H1 (cell line): ENCODE results near the gene KIR3DL2. TPM values are rescaled to one million over a fixed set of nuclear protein-coding genes. Genes with fewer than 3 reads are reported as not detected.

ENCODE experiments used
- CTCF ChIA-PET: fragments of 300-600 bp; sonication (Branson Sonifier 250); formaldehyde crosslinking; loops from one replicate; lab custom pipeline; 2021; ENCODE audit not compliant: partially characterized antibody; lab: Charles Lee
- POLR2A ChIA-PET: fragments of 300-600 bp; sonication (Branson Sonifier 250); formaldehyde crosslinking; loops from one replicate; lab custom pipeline; 2021; ENCODE audit warnings: inconsistent platforms; ENCODE audit not compliant: partially characterized antibody; lab: Charles Lee
- DNase-seq, 2 experiments: peaks; one replicate each; pipeline versions ENCODE4 v3.0.0 to v3.0.0-alpha.2; 2010 to 2022; ENCODE audit warnings: low spot score in 2 of 2, low read depth in 1 of 2, mixed read lengths in 1 of 2
- FAIRE-seq: peaks from 2 replicates; lab custom pipeline; 2011; peaks lifted over from hg19 to GRCh38; lab: Jason Lieb, UNC
- H2AFZ ChIP-seq: 2 replicates; pipeline ENCODE4 v1.8.1; 2012; ENCODE audit warnings: low read length, inconsistent platforms
- H2AK5ac ChIP-seq: 2 replicates; pipeline ENCODE4 v1.6.1; 2013; ENCODE audit warnings: low read depth, low read length
- H2BK120ac ChIP-seq: replicated peaks from 2 replicates; pipeline ENCODE3; 2013; ENCODE audit warnings: low read depth, low read length, inconsistent platforms
- H2BK12ac ChIP-seq: 2 replicates; pipeline ENCODE4 v1.6.1; 2013; ENCODE audit warnings: low read depth, low read length
- H2BK15ac ChIP-seq: 2 replicates; pipeline ENCODE4 v1.6.1; 2013; ENCODE audit warnings: low read length
- H2BK20ac ChIP-seq: 2 replicates; pipeline ENCODE4 v1.6.1; 2013; ENCODE audit warnings: low read length
- H2BK5ac ChIP-seq: 2 replicates; pipeline ENCODE4 v1.6.1; 2013; ENCODE audit warnings: low read depth, low read length
- H3K14ac ChIP-seq: 2 replicates; pipeline ENCODE4 v1.6.1; 2013; ENCODE audit warnings: inconsistent platforms; ENCODE audit not compliant: insufficient read length
- H3K18ac ChIP-seq: 2 replicates; pipeline ENCODE4 v1.6.1; 2013; ENCODE audit warnings: low read length; ENCODE audit errors: extremely low read depth
- H3K23ac ChIP-seq: 2 replicates; pipeline ENCODE4 v1.6.1; 2013; ENCODE audit warnings: inconsistent platforms; ENCODE audit not compliant: insufficient read length
- H3K23me2 ChIP-seq: 2 replicates; pipeline ENCODE4 v1.6.1; 2013; ENCODE audit warnings: low read depth, low read length
- H3K27ac ChIP-seq: 2 replicates; pipeline ENCODE4 v1.6.1; 2011; ENCODE audit warnings: low read depth, low read length, inconsistent platforms
- H3K27me3 ChIP-seq, 4 experiments: replicated peaks in 1 of 4; 1 replicate in 1 of 4; 2 replicates in 3 of 4; pipeline versions ENCODE4 v1.6.1 to v1.8.1; 2011 to 2013; ENCODE audit warnings: low read length in 3 of 4, mild to moderate bottlenecking in 3 of 4, inconsistent platforms in 2 of 4, mixed read lengths in 2 of 4, moderate library complexity in 1 of 4; ENCODE audit not compliant: control insufficient read depth in 3 of 4, insufficient read depth in 3 of 4; ENCODE audit errors: extremely low read depth in 1 of 4
- H3K36me3 ChIP-seq, 4 experiments: 2 replicates each; pipeline versions ENCODE4 v1.6.1 to v1.8.1; 2011 to 2013; ENCODE audit warnings: mild to moderate bottlenecking in 4 of 4, low read length in 3 of 4, moderate library complexity in 2 of 4, control low read depth in 1 of 4, inconsistent platforms in 1 of 4; ENCODE audit not compliant: insufficient read depth in 4 of 4, control insufficient read depth in 2 of 4
- H3K4ac ChIP-seq: replicated peaks from 2 replicates; pipeline ENCODE3; 2013; ENCODE audit warnings: low read length, low read depth, mixed read lengths, inconsistent platforms; ENCODE audit not compliant: insufficient read length
- H3K4me1 ChIP-seq, 4 experiments: replicated peaks in 1 of 4; 1 replicate in 1 of 4; 2 replicates in 3 of 4; pipeline versions ENCODE4 v1.6.1 to v1.8.1; 2011 to 2013; ENCODE audit warnings: low read length in 3 of 4, inconsistent platforms in 2 of 4, mixed read lengths in 1 of 4; ENCODE audit not compliant: insufficient read depth in 4 of 4, control insufficient read depth in 3 of 4
- H3K4me2 ChIP-seq, 2 experiments: 2 replicates each; pipeline versions ENCODE4 v1.6.1 to v1.8.1; 2011 to 2013; ENCODE audit warnings: low read depth in 2 of 2, low read length in 2 of 2, control low read depth in 1 of 2, inconsistent platforms in 1 of 2, mild to moderate bottlenecking in 1 of 2; ENCODE audit not compliant: insufficient read depth in 1 of 2
- H3K4me3 ChIP-seq, 4 experiments: fragments of 200-600, 300-600 bp in 1 of 4; sonication (generic), shearing (Covaris generic), sonication (Bioruptor Twin) in 1 of 4; 2 replicates each; pipeline versions ENCODE4 v1.5.1 to v1.8.1; 2011 to 2016; ENCODE audit warnings: low read length in 4 of 4, low read depth in 3 of 4, control low read depth in 2 of 4, inconsistent platforms in 2 of 4, mild to moderate bottlenecking in 2 of 4, mixed read lengths in 1 of 4, moderate library complexity in 1 of 4; ENCODE audit not compliant: insufficient read depth in 2 of 4; ENCODE audit errors: extremely low read depth in 1 of 4
- H3K56ac ChIP-seq: replicated peaks from 2 replicates; pipeline ENCODE3; 2013; ENCODE audit warnings: low read depth, mild to moderate bottlenecking, mixed read lengths, low read length, inconsistent platforms; ENCODE audit not compliant: insufficient read length
- H3K79me1 ChIP-seq: 2 replicates; pipeline ENCODE4 v1.6.1; 2013; ENCODE audit warnings: low read depth, low read length, control low read depth
- H3K79me2 ChIP-seq, 2 experiments: 2 replicates each; pipeline versions ENCODE4 v1.6.1 to v1.8.1; 2012 to 2013; ENCODE audit warnings: low read length in 2 of 2, mild to moderate bottlenecking in 2 of 2, inconsistent platforms in 1 of 2; ENCODE audit not compliant: insufficient read depth in 2 of 2, control insufficient read depth in 1 of 2
- H3K9ac ChIP-seq, 4 experiments: replicated peaks in 1 of 4; 1 replicate in 1 of 4; 2 replicates in 3 of 4; pipeline versions ENCODE4 v1.6.1 to v1.8.1; 2011 to 2013; ENCODE audit warnings: low read depth in 3 of 4, low read length in 3 of 4, control low read depth in 2 of 4, mild to moderate bottlenecking in 2 of 4, moderate library complexity in 2 of 4, inconsistent platforms in 1 of 4; ENCODE audit errors: extremely low read depth in 1 of 4
- H3K9me3 ChIP-seq, 2 experiments: 2 replicates each; pipeline versions ENCODE4 v1.6.1 to v1.8.1; 2012 to 2013; ENCODE audit warnings: mild to moderate bottlenecking in 2 of 2, moderate library complexity in 2 of 2, control low read depth in 1 of 2, inconsistent platforms in 1 of 2, low read depth in 1 of 2, low read length in 1 of 2, mixed read lengths in 1 of 2; ENCODE audit not compliant: insufficient read depth in 2 of 2
- H4K20me1 ChIP-seq, 2 experiments: replicated peaks in 1 of 2; 2 replicates each; pipeline versions ENCODE3 to v1.8.1; 2011 to 2013; ENCODE audit warnings: inconsistent platforms in 2 of 2, low read length in 2 of 2, mild to moderate bottlenecking in 1 of 2; ENCODE audit not compliant: insufficient read depth in 2 of 2, control insufficient read depth in 1 of 2
- H4K5ac ChIP-seq: 2 replicates; pipeline ENCODE4 v1.6.1; 2013; ENCODE audit warnings: low read length, low read depth, mixed read lengths, inconsistent platforms; ENCODE audit not compliant: insufficient read length
- H4K8ac ChIP-seq: 2 replicates; pipeline ENCODE4 v1.8.0; 2013; ENCODE audit warnings: mild to moderate bottlenecking, moderate library complexity, low read length, inconsistent platforms; ENCODE audit not compliant: insufficient read depth; ENCODE audit errors: extremely low read depth
- H4K91ac ChIP-seq: replicated peaks from 2 replicates; pipeline ENCODE3; 2013; ENCODE audit warnings: low read length, mixed read lengths, inconsistent platforms; ENCODE audit not compliant: insufficient read length
- BACH1 ChIP-seq: IDR thresholded peaks from 2 replicates; pipeline ENCODE4 v1.6.1; 2012; ENCODE audit warnings: low read length, improper control_type of control experiment
- CTBP2 ChIP-seq: IDR thresholded peaks from 2 replicates; pipeline ENCODE4 v1.7.0; 2011; ENCODE audit warnings: borderline replicate concordance, mild to moderate bottlenecking, moderate library complexity, mixed read lengths, low read length; ENCODE audit not compliant: insufficient read depth, insufficient read length
- EZH2 ChIP-seq: fragments of 200-600 bp; sonication (generic); IDR thresholded peaks from 2 replicates; pipeline ENCODE4 v1.7.1; 2012; ENCODE audit warnings: low read depth, mild to moderate bottlenecking, moderate library complexity, low read length, inconsistent platforms; ENCODE audit not compliant: severe bottlenecking
- PHF8 ChIP-seq: fragments of 200-600 bp; sonication (generic); conservative IDR thresholded peaks from 2 replicates; pipeline ENCODE4 v1.7.1; 2012; ENCODE audit warnings: low read depth, mild to moderate bottlenecking, inconsistent platforms, low read length, moderate library complexity
- RBBP5 ChIP-seq: IDR thresholded peaks from 2 replicates; pipeline ENCODE4 v1.7.1; 2012; ENCODE audit warnings: low read depth, mild to moderate bottlenecking, inconsistent platforms, low read length, moderate library complexity, borderline replicate concordance
- RFX5 ChIP-seq: IDR thresholded peaks from 2 replicates; pipeline ENCODE4 v1.6.1; 2011; ENCODE audit warnings: low read depth, low read length, improper control_type of control experiment, borderline replicate concordance
- RXRA ChIP-seq: IDR thresholded peaks from 2 replicates; pipeline ENCODE4 v1.6.1; 2011; ENCODE audit warnings: low read depth, mild to moderate bottlenecking, low read length, moderate library complexity; ENCODE audit not compliant: insufficient read depth
- SIX5 ChIP-seq: IDR thresholded peaks from 2 replicates; pipeline ENCODE4 v1.6.1; 2011; ENCODE audit warnings: mild to moderate bottlenecking, low read depth, low read length
- WGBS, 2 experiments: shearing (Covaris generic) in 1 of 2; methylation state at CpG; one replicate each; pipeline versions ENCODE4 v1.1.6 to v1.1.7; 2013 to 2015; ENCODE audit warnings: low lambda C conversion rate in 2 of 2, mixed read lengths in 2 of 2, inconsistent platforms in 1 of 2, low coverage in 1 of 2, missing lambda C conversion rate in 1 of 2; ENCODE audit not compliant: insufficient replicate concordance in 2 of 2, insufficient coverage in 1 of 2, insufficient read length in 1 of 2; ENCODE audit errors: extremely low coverage in 1 of 2, missing lambda C conversion rate in 1 of 2; 5-methylcytosine and 5-hydroxymethylcytosine counted together
- polyA plus RNA-seq, 7 experiments: library from polyadenylated mRNA; depleted of rRNA in 3 of 7; stranded (reverse) in 5 of 7; unstranded in 2 of 7; fragments of >200 nt in 5 of 7; fragments of 200-250 nt in 2 of 7; gene quantifications; 1 replicate in 5 of 7; 2 replicates in 1 of 7; 4 replicates in 1 of 7; pipeline versions ENCODE4 v1.2.1 to v1.2.3, GENCODE V29; 2011 to 2013; ENCODE audit warnings: missing spikeins in 2 of 7, mixed read lengths in 2 of 7
- total RNA-seq: library from RNA; stranded (reverse); fragmentation: NEBNext Ultra II Directional; extraction: Animal tissue kit (Norgen Biotek cat#: 25700); gene quantifications from 2 replicates; pipeline ENCODE4 v1.2.1, GENCODE V29; 2021

Gene KIR3DL2
- total and polyA plus RNA-seq, 2 of the 8 experiments (the other 6 are each of a cell fraction or from before 2014, with no cell fraction given) = not detected

GRCh38 chr19:54888239-54888638 lies 38.0 kb downstream of the KIR3DL2 start:
- CTCF ChIA-PET = interaction anchor here (1.2 to 2.8 kb wide), 2 partner anchors 14 to 35 kb away, joined by 3 to 11 read pairs; no protein-coding TSS in a partner anchor
- no peak overlapping the region for H2BK120ac ChIP-seq
- H3K27me3 ChIP-seq = 0 out of 7 replicates have a peak, but pooled peaks cover 0 to 2% (median 0%) of the 10 kb centered on the region in 4 experiments
- DNase-seq = no peak
- H3K79me1 ChIP-seq = no peaks in the 10 kb centered on the region
- 0 out of 2 replicates have a peak overlapping the region, but pooled peaks have one; percentile 45 for H3K27ac ChIP-seq
- no peak overlapping the region for H2AFZ ChIP-seq
- no peak overlapping the region for H4K5ac ChIP-seq
- H2BK5ac ChIP-seq = no peak overlapping the region
- H3K79me2 ChIP-seq = no peaks in the 10 kb centered on the region
- H2BK15ac ChIP-seq = no peak overlapping the region; the same call in 1 of the 2 replicates
- no peaks in the 10 kb centered on the region; a peak in 1 of 4 replicates for H3K9me3 ChIP-seq
- H3K23ac ChIP-seq = no peak overlapping the region
- H3K23me2 ChIP-seq = no peaks in the 10 kb centered on the region
- FAIRE-seq = no peak
- no peak overlapping the region for H3K56ac ChIP-seq
- H3K4me1 ChIP-seq = peaks cover 0 to 4% (median 0%) of the 10 kb centered on the region in 4 experiments; a peak in 2 of 7 replicates
- H4K20me1 ChIP-seq = no peaks in the 10 kb centered on the region
- no peak overlapping the region for H3K4me2 ChIP-seq
- no peak overlapping the region for H3K9ac ChIP-seq
- H3K4me3 ChIP-seq = no peak overlapping the region
- no peak overlapping the region for H4K8ac ChIP-seq
- no peak overlapping the region for H3K18ac ChIP-seq
- H2BK20ac ChIP-seq = 0 out of 2 replicates have a peak overlapping the region, but pooled peaks have one; percentile 43
- no peak overlapping the region; the same call in 1 of the 2 replicates for H2AK5ac ChIP-seq
- H3K4ac ChIP-seq = no peak overlapping the region
- H4K91ac ChIP-seq = no peak overlapping the region
- TF ChIP-seq EZH2 (no peak), RXRA (no peak), RFX5 (no peak), CTBP2 (no peak), SIX5 (no peak), RBBP5 (no peak), PHF8 (no peak), BACH1 (no peak)
- H3K36me3 ChIP-seq = no peaks in the 10 kb centered on the region
- no peak overlapping the region for H3K14ac ChIP-seq
- H2BK12ac ChIP-seq = no peak overlapping the region
- POLR2A ChIA-PET = interaction anchor here (0.6 kb wide), 1 partner anchor 204 kb away, joined by 3 read pairs; no protein-coding TSS in a partner anchor
- WGBS, 2 experiments = 96% methylated on average over 10 of the region's 10 CpGs; no CpG with 5 or more reads in 1 of the 2 experiments
